ENCODE results near the gene GRB10.

GRCh38 chr7:50588937-50589336 is 193.8 kb downstream of the GRB10 start:
- TF ChIP-seq CTCF (IDR thresholded peaks at IDR 0.05) (peak in 1 of 6 experiments; percentile 3), POLR2A (IDR thresholded peaks at IDR 0.05) (no peak)

Data from Peyer's patch (tissue), 4 donors.